Psoas muscle (tissue), 8 donors: Measurements from ENCODE around the gene TRIM38. TPM values are rescaled to one million over a fixed set of nuclear protein-coding genes. Genes with fewer than 3 reads are reported as not detected.
"Not testable (repeated sequence)": the region's sequence is repeated elsewhere in the genome, so short reads cannot be mapped to it uniquely, and the experiment has no call there.

Source experiments
- ATAC-seq, 4 donors: fragments of 200-7000 bp; cut with Tn5 transposase; one replicate each; pipeline ENCODE4 v1.9.1; 2020; ENCODE audit warnings: moderate library complexity in 3 of 4, mild to moderate bottlenecking in 2 of 4
- DNase-seq, 2 donors: peaks; one replicate each; pipeline ENCODE4 v3.0.0-alpha.2; 2020
- H3K27ac ChIP-seq: fragments of 200-600 bp; one replicate; pipeline ENCODE4 v1.8.0; 2022
- H3K27me3 ChIP-seq, 3 donors: fragments of 200-600 bp in 1 of 3; one replicate each; pipeline versions ENCODE4 v1.6.1 to v1.8.0; 2013 to 2022; ENCODE audit warnings: low read length in 2 of 3, mild to moderate bottlenecking in 2 of 3, moderate library complexity in 1 of 3; ENCODE audit not compliant: insufficient read depth in 3 of 3
- H3K36me3 ChIP-seq, 2 donors: fragments of 200-600 bp in 1 of 2; one replicate each; pipeline versions ENCODE4 v1.6.1 to v1.8.0; 2013 to 2022; ENCODE audit warnings: low read depth in 1 of 2, mild to moderate bottlenecking in 1 of 2, moderate library complexity in 1 of 2; ENCODE audit not compliant: insufficient read depth in 1 of 2
- H3K4me1 ChIP-seq: fragments of 200-600 bp; one replicate; pipeline ENCODE4 v1.8.0; 2022
- H3K4me3 ChIP-seq: fragments of 200-600 bp; one replicate; pipeline ENCODE4 v1.8.0; 2022; ENCODE audit warnings: mild to moderate bottlenecking
- H3K9me3 ChIP-seq: fragments of 200-600 bp; one replicate; pipeline ENCODE4 v1.8.0; 2022
- CTCF ChIP-seq: fragments of 200-600 bp; IDR thresholded peaks from one replicate; pipeline ENCODE4 v1.8.0; 2022; ENCODE audit warnings: antibody characterized with exemption
- WGBS, 3 donors: extraction: QIAGEN DNeasy Blood & Tissue Kit; methylation state at CpG; one replicate each; pipeline versions ENCODE4 v1.1.6 to v1.1.7; 2013; 5-methylcytosine and 5-hydroxymethylcytosine counted together
- intact Hi-C, 2 donors: fragments of 100-400 bp; cut with DNase I; formaldehyde crosslinking; loops; one replicate each; pipeline versions ENCODE4 v1.11.0 to v1.14.2; 2022
- polyA plus RNA-seq, 3 donors: library from polyadenylated mRNA; stranded (reverse); fragments of 200-250 nt; gene quantifications; one replicate each; pipeline ENCODE4 v1.2.3, GENCODE V29; 2013
- total RNA-seq, 4 donors: library from RNA; stranded (reverse); fragmentation: NEBNext Ultra II Directional in 2 of 4; extraction: Animal tissue kit (Norgen Biotek cat#: 25700) in 2 of 4; gene quantifications; one replicate each; pipeline versions ENCODE4 v1.2.1 to v1.2.4, GENCODE V29; 2021 to 2023
- donor health status: healthy with polysubstance abuse.
- donor health status: DM: no; HTN: no; CAD: no; lungs with moderate emphysema.
- donor health status: Bipolar disorder and iron deficiency.
- donor health status: healthy.
- donor health status: DM: yes; HTN: yes; CAD: no.
- donor health status: DM: no; HTN: no; CAD: no.
- donor health status: DM: no; HTN: no; CAD: no.
- donor health status: DM: yes; HTN: yes; CAD: no.

Gene TRIM38
- total and polyA plus RNA-seq, 7 donors = 1.4 to 7.3 (median 4.7) TPM

GRCh38 chr6:25925876-25926275, 36.7 kb upstream of the TRIM38 start:
- ATAC-seq (no peak), DNase-seq (no peak)
- no peak for TF ChIP-seq CTCF
- Histone ChIP-seq H3K27me3 (no peaks in the 10 kb centered on the region), H3K4me3 (no peak overlapping the region), H3K9me3 (no peaks in the 10 kb centered on the region), H3K36me3 (no peaks in the 10 kb centered on the region), H3K27ac (no peak overlapping the region), H3K4me1 (no peaks in the 10 kb centered on the region)
- intact Hi-C loops = loop anchor here in 1 of 2 donors (10.0 kb wide), 1 partner anchor 141 kb away; no protein-coding TSS in a partner anchor
- 63 to 81% (median 70%) methylated on average over 1 of the region's 1 CpG for WGBS, 3 donors

GRCh38 chr6:25927178-25927577, 35.4 kb upstream of the TRIM38 start:
- 73 to 79% (median 74%) methylated on average over 2 of the region's 2 CpGs for WGBS, 3 donors
- Histone ChIP-seq H3K36me3 (no peaks in the 10 kb centered on the region), H3K4me3 (no peak overlapping the region), H3K9me3 (no peaks in the 10 kb centered on the region), H3K27me3 (peaks cover 0 to 3% (median 0%) of the 10 kb centered on the region in 3 donors), H3K4me1 (no peaks in the 10 kb centered on the region), H3K27ac (no peak overlapping the region)
- intact Hi-C loops = loop anchor here in 1 of 2 donors (10.0 kb wide), 1 partner anchor 142 kb away; no protein-coding TSS in a partner anchor
- TF ChIP-seq CTCF = no peak
- DNase-seq (no peak), ATAC-seq (no peak)

GRCh38 chr6:25927756-25928216, 34.8 kb upstream of the TRIM38 start:
- 65 to 72% (median 70%) methylated on average over 2 of the region's 2 CpGs for WGBS, 3 donors
- Histone ChIP-seq H3K27ac (no peak overlapping the region), H3K4me1 (no peaks in the 10 kb centered on the region), H3K27me3 (peaks cover 0 to 3% (median 0%) of the 10 kb centered on the region in 3 donors), H3K9me3 (no peaks in the 10 kb centered on the region), H3K4me3 (no peak overlapping the region), H3K36me3 (no peaks in the 10 kb centered on the region)
- intact Hi-C loops = loop anchor here in 1 of 2 donors (10.0 kb wide), 1 partner anchor 143 kb away; no protein-coding TSS in a partner anchor
- ATAC-seq (no peak), DNase-seq (no peak)
- TF ChIP-seq CTCF = no peak

- no peak for DNase-seq
- no peaks in the 10 kb centered on the region for H3K9me3 ChIP-seq
- peaks cover 0 to 3% (median 0%) of the 10 kb centered on the region in 3 donors for H3K27me3 ChIP-seq
- WGBS, 3 donors = 79 to 86% (median 80%) methylated on average over 4 of the region's 4 CpGs
- no peaks in the 10 kb centered on the region for H3K4me1 ChIP-seq
- H3K36me3 ChIP-seq = no peaks in the 10 kb centered on the region
- no peak for TF ChIP-seq CTCF
- H3K4me3 ChIP-seq = no peak overlapping the region
- no peak for ATAC-seq
- intact Hi-C loops = loop anchor here in 1 of 2 donors (10.0 kb wide), 1 partner anchor 144 kb away; no protein-coding TSS in a partner anchor
- H3K27ac ChIP-seq = no peak overlapping the region
Observed at GRCh38 chr6:25928562-25929324, 33.9 kb upstream of the TRIM38 start.

GRCh38 chr6:25929785-25930184, 32.8 kb upstream of the TRIM38 start:
- 87 to 90% (median 90%) methylated on average over 12 of the region's 12 CpGs for WGBS, 3 donors
- ATAC-seq, DNase-seq, H3K4me1 ChIP-seq, H3K9me3 ChIP-seq, H3K36me3 ChIP-seq, H3K27ac ChIP-seq, H3K4me3 ChIP-seq, H3K27me3 ChIP-seq: not testable (repeated sequence)
- intact Hi-C loops = loop anchor here (10.0 kb wide), 2 partner anchors 145 to 655 kb away; partner anchors contain the start of gene CARMIL1 (in 1 of the 2)
